ENCODE measurements around the gene ZNF407. TPM values are rescaled to one million over a fixed set of nuclear protein-coding genes. Genes with fewer than 3 reads are reported as not detected.

Gene ZNF407
- total and polyA plus RNA-seq, 2 experiments from 2014 or later = 2.1 to 10.4 TPM

DNA sequence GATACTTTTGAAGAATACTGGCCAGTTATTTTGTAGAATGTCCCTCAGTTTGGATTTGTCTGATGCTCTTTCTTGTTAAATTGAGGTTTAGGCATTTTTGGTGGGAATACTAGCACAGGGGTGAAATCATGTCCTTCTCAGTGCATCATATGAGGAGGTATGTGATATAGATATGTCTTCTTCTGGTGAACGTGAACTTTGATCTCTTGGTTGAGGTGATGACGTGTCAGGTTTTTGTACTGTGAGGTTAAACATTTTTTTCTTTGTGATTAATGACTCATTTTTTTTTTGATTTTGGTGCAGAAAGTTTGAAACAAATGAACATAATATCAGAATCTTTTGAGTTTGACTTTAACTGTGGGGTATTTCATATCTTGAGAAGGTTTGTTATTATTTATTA lies 11.0 kb downstream of the ZNF407 start:
- Mint-ChIP-seq H3K9me3 (no peaks in the 10 kb centered on the region), H3K27ac (no peak overlapping the region), H3K4me1 (no peaks in the 10 kb centered on the region; the same call in 1 of the 3 replicates), H3K36me3 (ENCODE audit: low read depth) (no peaks in the 10 kb centered on the region), H3K27me3 (ENCODE audit: insufficient read depth, low read depth, poor library complexity) (peaks cover 6% of the 10 kb centered on the region), H3K4me3 (no peak overlapping the region)
- H4K20me1 ChIP-seq (replicated peaks; ENCODE audit: insufficient read depth) = 0 out of 2 replicates have a peak, but pooled peaks cover 8% of the 10 kb centered on the region
- no peaks in the 10 kb centered on the region; the same call in 1 of the 2 replicates for H3K9me2 ChIP-seq (ENCODE audit: insufficient read depth)
- H3K27ac ChIP-seq (ENCODE audit: low read depth) = no peak overlapping the region
- H3K79me2 ChIP-seq (replicated peaks; ENCODE audit: insufficient read depth) = peaks cover 14% of the 10 kb centered on the region
- H3K4me1 ChIP-seq (ENCODE audit: insufficient read depth) = no peaks in the 10 kb centered on the region
- H2AFZ ChIP-seq = no peak overlapping the region
- no peaks in the 10 kb centered on the region for H3K36me3 ChIP-seq (ENCODE audit: insufficient read depth)
- no peak overlapping the region for H3K4me2 ChIP-seq
- no peaks in the 10 kb centered on the region for H3F3A ChIP-seq (replicated peaks; ENCODE audit: low read depth)
- no peak for ATAC-seq
- no peak for DNase-seq (ENCODE audit: low spot score)
- no peak overlapping the region for H3K4me3 ChIP-seq
- H3K27me3 ChIP-seq (ENCODE audit: insufficient read depth) = no peaks in the 10 kb centered on the region
- TF ChIP-seq NANOG (IDR thresholded peaks at IDR 0.05; ENCODE audit: borderline replicate concordance) = no peak
- TF ChIP-seq EZH2 (IDR thresholded peaks at IDR 0.05; ENCODE audit: low read depth, unreplicated experiment) = no peak
- TF ChIP-seq, protein P1, sequence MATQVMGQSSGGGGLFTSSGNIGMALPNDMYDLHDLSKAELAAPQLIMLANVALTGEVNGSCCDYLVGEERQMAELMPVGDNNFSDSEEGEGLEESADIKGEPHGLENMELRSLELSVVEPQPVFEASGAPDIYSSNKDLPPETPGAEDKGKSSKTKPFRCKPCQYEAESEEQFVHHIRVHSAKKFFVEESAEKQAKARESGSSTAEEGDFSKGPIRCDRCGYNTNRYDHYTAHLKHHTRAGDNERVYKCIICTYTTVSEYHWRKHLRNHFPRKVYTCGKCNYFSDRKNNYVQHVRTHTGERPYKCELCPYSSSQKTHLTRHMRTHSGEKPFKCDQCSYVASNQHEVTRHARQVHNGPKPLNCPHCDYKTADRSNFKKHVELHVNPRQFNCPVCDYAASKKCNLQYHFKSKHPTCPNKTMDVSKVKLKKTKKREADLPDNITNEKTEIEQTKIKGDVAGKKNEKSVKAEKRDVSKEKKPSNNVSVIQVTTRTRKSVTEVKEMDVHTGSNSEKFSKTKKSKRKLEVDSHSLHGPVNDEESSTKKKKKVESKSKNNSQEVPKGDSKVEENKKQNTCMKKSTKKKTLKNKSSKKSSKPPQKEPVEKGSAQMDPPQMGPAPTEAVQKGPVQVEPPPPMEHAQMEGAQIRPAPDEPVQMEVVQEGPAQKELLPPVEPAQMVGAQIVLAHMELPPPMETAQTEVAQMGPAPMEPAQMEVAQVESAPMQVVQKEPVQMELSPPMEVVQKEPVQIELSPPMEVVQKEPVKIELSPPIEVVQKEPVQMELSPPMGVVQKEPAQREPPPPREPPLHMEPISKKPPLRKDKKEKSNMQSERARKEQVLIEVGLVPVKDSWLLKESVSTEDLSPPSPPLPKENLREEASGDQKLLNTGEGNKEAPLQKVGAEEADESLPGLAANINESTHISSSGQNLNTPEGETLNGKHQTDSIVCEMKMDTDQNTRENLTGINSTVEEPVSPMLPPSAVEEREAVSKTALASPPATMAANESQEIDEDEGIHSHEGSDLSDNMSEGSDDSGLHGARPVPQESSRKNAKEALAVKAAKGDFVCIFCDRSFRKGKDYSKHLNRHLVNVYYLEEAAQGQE (IDR thresholded peaks at IDR 0.05; ENCODE audit: unreplicated experiment) = no peak
- no peak for TF ChIP-seq POLR2AphosphoS5 (IDR thresholded peaks at IDR 0.05; ENCODE audit: low read depth)
- no peak for TF ChIP-seq EZH2phosphoT487 (IDR thresholded peaks at IDR 0.05; ENCODE audit: unreplicated experiment)
- no peak for TF ChIP-seq JUNB (IDR thresholded peaks at IDR 0.05; ENCODE audit: unreplicated experiment)
- TF ChIP-seq STAT1 (IDR thresholded peaks at IDR 0.05; ENCODE audit: unreplicated experiment) = no peak
- TF ChIP-seq, protein P2, sequence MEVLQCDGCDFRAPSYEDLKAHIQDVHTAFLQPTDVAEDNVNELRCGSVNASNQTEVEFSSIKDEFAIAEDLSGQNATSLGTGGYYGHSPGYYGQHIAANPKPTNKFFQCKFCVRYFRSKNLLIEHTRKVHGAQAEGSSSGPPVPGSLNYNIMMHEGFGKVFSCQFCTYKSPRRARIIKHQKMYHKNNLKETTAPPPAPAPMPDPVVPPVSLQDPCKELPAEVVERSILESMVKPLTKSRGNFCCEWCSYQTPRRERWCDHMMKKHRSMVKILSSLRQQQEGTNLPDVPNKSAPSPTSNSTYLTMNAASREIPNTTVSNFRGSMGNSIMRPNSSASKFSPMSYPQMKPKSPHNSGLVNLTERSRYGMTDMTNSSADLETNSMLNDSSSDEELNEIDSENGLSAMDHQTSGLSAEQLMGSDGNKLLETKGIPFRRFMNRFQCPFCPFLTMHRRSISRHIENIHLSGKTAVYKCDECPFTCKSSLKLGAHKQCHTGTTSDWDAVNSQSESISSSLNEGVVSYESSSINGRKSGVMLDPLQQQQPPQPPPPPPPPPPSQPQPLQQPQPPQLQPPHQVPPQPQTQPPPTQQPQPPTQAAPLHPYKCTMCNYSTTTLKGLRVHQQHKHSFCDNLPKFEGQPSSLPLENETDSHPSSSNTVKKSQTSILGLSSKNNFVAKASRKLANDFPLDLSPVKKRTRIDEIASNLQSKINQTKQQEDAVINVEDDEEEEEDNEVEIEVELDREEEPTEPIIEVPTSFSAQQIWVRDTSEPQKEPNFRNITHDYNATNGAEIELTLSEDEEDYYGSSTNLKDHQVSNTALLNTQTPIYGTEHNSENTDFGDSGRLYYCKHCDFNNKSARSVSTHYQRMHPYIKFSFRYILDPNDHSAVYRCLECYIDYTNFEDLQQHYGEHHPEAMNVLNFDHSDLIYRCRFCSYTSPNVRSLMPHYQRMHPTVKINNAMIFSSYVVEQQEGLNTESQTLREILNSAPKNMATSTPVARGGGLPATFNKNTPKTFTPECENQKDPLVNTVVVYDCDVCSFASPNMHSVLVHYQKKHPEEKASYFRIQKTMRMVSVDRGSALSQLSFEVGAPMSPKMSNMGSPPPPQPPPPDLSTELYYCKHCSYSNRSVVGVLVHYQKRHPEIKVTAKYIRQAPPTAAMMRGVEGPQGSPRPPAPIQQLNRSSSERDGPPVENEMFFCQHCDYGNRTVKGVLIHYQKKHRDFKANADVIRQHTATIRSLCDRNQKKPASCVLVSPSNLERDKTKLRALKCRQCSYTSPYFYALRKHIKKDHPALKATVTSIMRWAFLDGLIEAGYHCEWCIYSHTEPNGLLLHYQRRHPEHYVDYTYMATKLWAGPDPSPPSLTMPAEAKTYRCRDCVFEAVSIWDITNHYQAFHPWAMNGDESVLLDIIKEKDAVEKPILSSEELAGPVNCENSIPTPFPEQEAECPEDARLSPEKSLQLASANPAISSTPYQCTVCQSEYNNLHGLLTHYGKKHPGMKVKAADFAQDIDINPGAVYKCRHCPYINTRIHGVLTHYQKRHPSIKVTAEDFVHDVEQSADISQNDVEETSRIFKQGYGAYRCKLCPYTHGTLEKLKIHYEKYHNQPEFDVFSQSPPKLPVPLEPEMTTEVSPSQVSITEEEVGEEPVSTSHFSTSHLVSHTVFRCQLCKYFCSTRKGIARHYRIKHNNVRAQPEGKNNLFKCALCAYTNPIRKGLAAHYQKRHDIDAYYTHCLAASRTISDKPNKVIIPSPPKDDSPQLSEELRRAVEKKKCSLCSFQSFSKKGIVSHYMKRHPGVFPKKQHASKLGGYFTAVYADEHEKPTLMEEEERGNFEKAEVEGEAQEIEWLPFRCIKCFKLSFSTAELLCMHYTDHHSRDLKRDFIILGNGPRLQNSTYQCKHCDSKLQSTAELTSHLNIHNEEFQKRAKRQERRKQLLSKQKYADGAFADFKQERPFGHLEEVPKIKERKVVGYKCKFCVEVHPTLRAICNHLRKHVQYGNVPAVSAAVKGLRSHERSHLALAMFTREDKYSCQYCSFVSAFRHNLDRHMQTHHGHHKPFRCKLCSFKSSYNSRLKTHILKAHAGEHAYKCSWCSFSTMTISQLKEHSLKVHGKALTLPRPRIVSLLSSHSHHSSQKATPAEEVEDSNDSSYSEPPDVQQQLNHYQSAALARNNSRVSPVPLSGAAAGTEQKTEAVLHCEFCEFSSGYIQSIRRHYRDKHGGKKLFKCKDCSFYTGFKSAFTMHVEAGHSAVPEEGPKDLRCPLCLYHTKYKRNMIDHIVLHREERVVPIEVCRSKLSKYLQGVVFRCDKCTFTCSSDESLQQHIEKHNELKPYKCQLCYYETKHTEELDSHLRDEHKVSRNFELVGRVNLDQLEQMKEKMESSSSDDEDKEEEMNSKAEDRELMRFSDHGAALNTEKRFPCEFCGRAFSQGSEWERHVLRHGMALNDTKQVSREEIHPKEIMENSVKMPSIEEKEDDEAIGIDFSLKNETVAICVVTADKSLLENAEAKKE (CRISPR knock-in tag; IDR thresholded peaks at IDR 0.05) = no peak
- no peak for TF ChIP-seq CREB1 (CRISPR knock-in tag; IDR thresholded peaks at IDR 0.05; ENCODE audit: low read depth)
- TF ChIP-seq, protein P3, sequence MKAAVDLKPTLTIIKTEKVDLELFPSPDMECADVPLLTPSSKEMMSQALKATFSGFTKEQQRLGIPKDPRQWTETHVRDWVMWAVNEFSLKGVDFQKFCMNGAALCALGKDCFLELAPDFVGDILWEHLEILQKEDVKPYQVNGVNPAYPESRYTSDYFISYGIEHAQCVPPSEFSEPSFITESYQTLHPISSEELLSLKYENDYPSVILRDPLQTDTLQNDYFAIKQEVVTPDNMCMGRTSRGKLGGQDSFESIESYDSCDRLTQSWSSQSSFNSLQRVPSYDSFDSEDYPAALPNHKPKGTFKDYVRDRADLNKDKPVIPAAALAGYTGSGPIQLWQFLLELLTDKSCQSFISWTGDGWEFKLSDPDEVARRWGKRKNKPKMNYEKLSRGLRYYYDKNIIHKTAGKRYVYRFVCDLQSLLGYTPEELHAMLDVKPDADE (IDR thresholded peaks at IDR 0.05) = no peak
